ENCODE data around the gene TF.

TF gene

DNA sequence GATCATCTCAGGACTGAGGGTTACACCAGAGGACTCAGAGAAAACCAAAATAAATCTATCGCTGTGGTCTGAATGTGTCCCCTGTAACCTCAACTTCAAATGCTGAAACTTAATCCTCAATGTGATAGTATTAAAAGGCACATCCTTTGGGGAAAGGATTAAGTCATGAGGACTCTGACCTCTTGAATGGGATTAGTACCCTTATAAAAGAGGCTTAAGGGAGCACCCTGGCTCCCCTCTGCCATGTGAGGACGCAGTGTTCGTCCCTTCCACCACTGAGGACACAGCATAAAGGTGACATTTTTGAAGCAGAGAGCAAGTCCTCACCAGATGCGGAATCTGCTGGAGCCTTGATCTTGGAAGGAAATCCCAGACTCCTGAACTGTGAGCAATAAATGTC is 98.9 kb downstream of the TF start:
- CTCF ChIA-PET = no interaction called here
- DNase-seq (ENCODE audit: extremely low spot score) = no peak
- POLR2A ChIA-PET = no interaction called here

More for the DNA sequence above, 98.9 kb downstream of the TF start:
- no peak for TF ChIP-seq FOXM1 (IDR thresholded peaks at IDR 0.05; ENCODE audit: borderline replicate concordance)
- TF ChIP-seq PKNOX1 (IDR thresholded peaks at IDR 0.05) = no peak
- no peak for TF ChIP-seq SP1 (IDR thresholded peaks at IDR 0.05)
- no peak for TF ChIP-seq NFRKB (IDR thresholded peaks at IDR 0.05)
- no peak for TF ChIP-seq TARDBP (IDR thresholded peaks at IDR 0.05)
- TF ChIP-seq CTBP1 (IDR thresholded peaks at IDR 0.05; ENCODE audit: borderline replicate concordance) = no peak
- no peak for TF ChIP-seq SUZ12 (IDR thresholded peaks at IDR 0.05)
- TF ChIP-seq ZNF384 (IDR thresholded peaks at IDR 0.05) = no peak
- no peak for TF ChIP-seq FOXK2 (IDR thresholded peaks at IDR 0.05)
- no peak for TF ChIP-seq L3MBTL2 (conservative IDR thresholded peaks at IDR 0.05)
- TF ChIP-seq BHLHE40 (IDR thresholded peaks at IDR 0.05; ENCODE audit: borderline replicate concordance) = no peak
- TF ChIP-seq ARNT (IDR thresholded peaks at IDR 0.05) = no peak
- no peak for TF ChIP-seq HDGF (IDR thresholded peaks at IDR 0.05; ENCODE audit: borderline replicate concordance)
- TF ChIP-seq ELF4 (IDR thresholded peaks at IDR 0.05) = no peak
- no peak for TF ChIP-seq LEF1 (IDR thresholded peaks at IDR 0.05; ENCODE audit: borderline replicate concordance)
- no peak for TF ChIP-seq FOXA1 (IDR thresholded peaks at IDR 0.05)

All from HEK293T (cell line).